Suprapubic skin (tissue), 4 donors: Measurements from ENCODE around the gene TBC1D22A.

ENCODE experiments used
- POLR2A ChIP-seq, 2 donors: fragments of 450-650 bp; IDR thresholded peaks; one replicate each; pipeline ENCODE4 v1.6.1; 2017; ENCODE audit warnings: antibody characterized with exemption in 2 of 2, mild to moderate bottlenecking in 2 of 2, moderate library complexity in 2 of 2
- POLR2AphosphoS5 ChIP-seq, 3 donors: sonication (generic); formaldehyde crosslinking; IDR thresholded peaks; one replicate each; pipeline ENCODE4 v1.6.1; 2017; ENCODE audit warnings: antibody characterized with exemption in 3 of 3
- TF ChIP-seq, protein P1 (sequence below), 2 donors: fragments of 200-600 bp in 1 of 2; fragments of 450-650 bp in 1 of 2; sonication (generic) in 1 of 2; IDR thresholded peaks; one replicate each; pipeline ENCODE4 v1.5.1; 2016 to 2019; ENCODE audit warnings: antibody characterized with exemption in 2 of 2, mild to moderate bottlenecking in 1 of 2, moderate library complexity in 1 of 2

DNA sequence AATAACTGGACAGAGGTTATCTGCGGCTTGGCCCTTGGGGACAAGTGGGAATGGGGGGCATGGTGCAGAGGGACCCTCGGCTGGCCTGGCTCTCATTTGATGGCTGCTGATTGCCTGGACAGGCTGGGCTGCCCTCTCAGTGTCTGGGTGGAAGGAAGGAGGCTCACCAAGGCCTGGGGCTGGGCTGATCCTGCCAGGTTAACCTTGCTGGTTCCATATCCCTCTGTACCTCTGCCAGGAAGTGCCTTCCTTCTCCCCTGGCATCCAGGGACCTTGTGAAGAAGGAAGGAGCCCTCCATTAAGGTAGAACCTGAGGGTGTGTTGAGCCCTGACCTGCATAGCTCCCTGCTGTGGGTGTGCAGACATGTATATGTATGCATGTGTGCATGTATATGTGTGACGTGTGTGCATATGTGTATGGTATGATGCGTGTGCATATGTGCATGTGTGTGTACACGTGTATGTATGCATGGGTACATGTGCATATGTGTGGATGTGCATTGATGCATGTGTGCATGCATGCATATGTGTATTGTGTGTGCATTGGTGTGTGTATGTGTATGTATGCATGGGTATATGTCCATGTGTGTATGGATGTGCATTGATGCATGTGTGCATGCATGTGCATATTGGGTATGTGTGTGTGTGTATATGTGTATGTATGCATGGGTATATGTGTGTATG is 433.9 kb downstream of the TBC1D22A start:
- TF ChIP-seq, protein P1, sequence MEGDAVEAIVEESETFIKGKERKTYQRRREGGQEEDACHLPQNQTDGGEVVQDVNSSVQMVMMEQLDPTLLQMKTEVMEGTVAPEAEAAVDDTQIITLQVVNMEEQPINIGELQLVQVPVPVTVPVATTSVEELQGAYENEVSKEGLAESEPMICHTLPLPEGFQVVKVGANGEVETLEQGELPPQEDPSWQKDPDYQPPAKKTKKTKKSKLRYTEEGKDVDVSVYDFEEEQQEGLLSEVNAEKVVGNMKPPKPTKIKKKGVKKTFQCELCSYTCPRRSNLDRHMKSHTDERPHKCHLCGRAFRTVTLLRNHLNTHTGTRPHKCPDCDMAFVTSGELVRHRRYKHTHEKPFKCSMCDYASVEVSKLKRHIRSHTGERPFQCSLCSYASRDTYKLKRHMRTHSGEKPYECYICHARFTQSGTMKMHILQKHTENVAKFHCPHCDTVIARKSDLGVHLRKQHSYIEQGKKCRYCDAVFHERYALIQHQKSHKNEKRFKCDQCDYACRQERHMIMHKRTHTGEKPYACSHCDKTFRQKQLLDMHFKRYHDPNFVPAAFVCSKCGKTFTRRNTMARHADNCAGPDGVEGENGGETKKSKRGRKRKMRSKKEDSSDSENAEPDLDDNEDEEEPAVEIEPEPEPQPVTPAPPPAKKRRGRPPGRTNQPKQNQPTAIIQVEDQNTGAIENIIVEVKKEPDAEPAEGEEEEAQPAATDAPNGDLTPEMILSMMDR (IDR thresholded peaks at IDR 0.05): no peak
- no peak for TF ChIP-seq POLR2AphosphoS5 (IDR thresholded peaks at IDR 0.05)
- no peak for TF ChIP-seq POLR2A (IDR thresholded peaks at IDR 0.05)
